Endothelial cell of umbilical vein (primary cell): Measurements from ENCODE around the gene USF3. TPM values are rescaled to one million over a fixed set of nuclear protein-coding genes. Genes with fewer than 3 reads are reported as not detected.

Experiments used
- BruUV-seq: library from RNA; stranded (reverse); fragments of 400-500 nt; replicated peaks from 2 replicates; lab custom pipeline; 2021; lab: Mats Ljungman, UMichigan
- CTCF ChIA-PET: fragments of 300-600, 350-600 bp; sonication (Branson Sonifier 250); formaldehyde crosslinking; loops from one replicate; lab custom pipeline; 2021; ENCODE audit warnings: antibody characterized with exemption, inconsistent platforms; lab: Charles Lee
- POLR2A ChIA-PET: fragments of 300-600, 350-600 bp; sonication (Branson Sonifier 250); formaldehyde crosslinking; loops from one replicate; lab custom pipeline; 2021; ENCODE audit warnings: antibody characterized with exemption, inconsistent platforms; lab: Charles Lee
- DNase-seq: peaks from one replicate; pipeline ENCODE4 v3.0.0-alpha.2; 2011; ENCODE audit warnings: low read depth, low spot score
- FAIRE-seq: peaks from 2 replicates; lab custom pipeline; 2011; peaks lifted over from hg19 to GRCh38; lab: Jason Lieb, UNC
- H2AFZ ChIP-seq: 2 replicates; pipeline ENCODE4 v1.6.0; 2012; ENCODE audit warnings: low read depth, low read length, control low read depth, inconsistent platforms
- H3K27ac ChIP-seq: 2 replicates; pipeline ENCODE4 v1.5.1; 2011; ENCODE audit warnings: low read depth, mild to moderate bottlenecking, control low read depth, low read length, moderate library complexity; ENCODE audit not compliant: insufficient read depth
- H3K27me3 ChIP-seq, 2 experiments: 2 replicates each; pipeline versions ENCODE4 v1.6.0 to v1.6.1; 2011; ENCODE audit warnings: low read length in 2 of 2, mixed read lengths in 1 of 2; ENCODE audit not compliant: control insufficient read depth in 2 of 2, insufficient read depth in 2 of 2
- H3K36me3 ChIP-seq, 2 experiments: 2 replicates in 1 of 2; 3 replicates in 1 of 2; pipeline ENCODE4 v1.5.1; 2011; ENCODE audit warnings: low read length in 2 of 2, mild to moderate bottlenecking in 1 of 2, moderate library complexity in 1 of 2; ENCODE audit not compliant: control insufficient read depth in 2 of 2, insufficient read depth in 2 of 2; ENCODE audit errors: extremely low read depth in 1 of 2
- H3K4me1 ChIP-seq: 3 replicates; pipeline ENCODE4 v1.5.1; 2011; ENCODE audit warnings: mild to moderate bottlenecking, low read length; ENCODE audit not compliant: control insufficient read depth, insufficient read depth; ENCODE audit errors: extremely low read depth
- H3K4me2 ChIP-seq: 2 replicates; pipeline ENCODE4 v1.6.1; 2011; ENCODE audit warnings: low read length, control low read depth, mixed read lengths; ENCODE audit not compliant: insufficient read depth
- H3K4me3 ChIP-seq, 3 experiments: fragments of 200-600 bp in 1 of 3; sonication (generic), shearing (Covaris generic) in 1 of 3; replicated peaks in 1 of 3; 2 replicates each; pipeline ENCODE4 v1.5.1; 2011 to 2016; ENCODE audit warnings: control low read depth in 3 of 3, low read length in 3 of 3, mild to moderate bottlenecking in 2 of 3, inconsistent platforms in 1 of 3, low read depth in 1 of 3, moderate library complexity in 1 of 3; ENCODE audit not compliant: insufficient read depth in 1 of 3
- H3K79me2 ChIP-seq: 2 replicates; pipeline ENCODE4 v1.6.0; 2012; ENCODE audit warnings: low read length, inconsistent platforms; ENCODE audit not compliant: control insufficient read depth, insufficient read depth
- H3K9ac ChIP-seq: replicated peaks from 2 replicates; pipeline ENCODE3; 2011; ENCODE audit warnings: low read length, control low read depth; ENCODE audit not compliant: insufficient read depth; ENCODE audit errors: extremely low read depth
- H3K9me1 ChIP-seq: replicated peaks from 3 replicates; pipeline ENCODE4 v1.6.0; 2011; ENCODE audit warnings: mild to moderate bottlenecking, low read length; ENCODE audit not compliant: control insufficient read depth, insufficient read depth; ENCODE audit errors: extremely low read depth
- H3K9me3 ChIP-seq: replicated peaks from 2 replicates; pipeline ENCODE4 v1.5.1; 2012; ENCODE audit warnings: low read length, inconsistent platforms; ENCODE audit not compliant: control insufficient read depth, insufficient read depth
- H4K20me1 ChIP-seq: replicated peaks from 2 replicates; pipeline ENCODE3; 2011; ENCODE audit warnings: mild to moderate bottlenecking, low read length; ENCODE audit not compliant: control insufficient read depth, insufficient read depth; ENCODE audit errors: extremely low read depth
- CTCF ChIP-seq, 2 donors: IDR thresholded peaks; 1 replicate in 1 of 2; 2 replicates in 1 of 2; pipeline ENCODE4 v1.5.1; 2011; ENCODE audit warnings: low read length in 2 of 2, mild to moderate bottlenecking in 2 of 2, moderate library complexity in 2 of 2, control low read depth in 1 of 2, inconsistent platforms in 1 of 2, low read depth in 1 of 2; ENCODE audit not compliant: insufficient read depth in 1 of 2; ENCODE audit errors: extremely low read depth in 1 of 2
- EZH2 ChIP-seq: IDR thresholded peaks from 2 replicates; pipeline ENCODE4 v1.6.1; 2012; ENCODE audit warnings: borderline replicate concordance, low read depth, mild to moderate bottlenecking, moderate library complexity, low read length, inconsistent platforms; ENCODE audit not compliant: severe bottlenecking
- FOS ChIP-seq: IDR thresholded peaks from 2 replicates; pipeline ENCODE4 v1.6.1; 2011; ENCODE audit warnings: mild to moderate bottlenecking, low read length, moderate library complexity, borderline replicate concordance; ENCODE audit not compliant: insufficient read depth
- dilution Hi-C: fragments of 300-500 bp; cut with MboI; formaldehyde crosslinking; loops from one replicate; pipeline ENCODE4 v1.15.0; 2019; ENCODE audit warnings: low sequenced_read_pairs; ENCODE audit not compliant: extremely low pct_ligation_motif_present
- intact Hi-C: fragments of 100-400 bp; cut with micrococcal nuclease; formaldehyde crosslinking; loops from one replicate; pipeline ENCODE4 v1.10.0; 2022
- polyA plus RNA-seq, 4 experiments: library from polyadenylated mRNA; depleted of rRNA in 3 of 4; stranded (reverse) in 3 of 4; unstranded in 1 of 4; fragments of >200 nt; gene quantifications; 2 replicates each; pipeline versions ENCODE4 v1.2.1 to v1.2.3, GENCODE V29; 2011 to 2012; ENCODE audit warnings: missing spikeins in 1 of 4
- total RNA-seq: library from RNA; stranded (reverse); gene quantifications from 2 replicates; pipeline ENCODE4 v1.2.3, GENCODE V29; 2021
- TF ChIP-seq, protein P1 (sequence below): IDR thresholded peaks from 2 replicates; pipeline ENCODE4 v1.6.1; 2011; ENCODE audit not compliant: insufficient read depth, insufficient read length

Gene USF3
- total and polyA plus RNA-seq, 2 donors (not counting 3 experiments of a cell fraction or from before 2014, with no cell fraction given), result 7.0 to 10.5 TPM

DNA sequence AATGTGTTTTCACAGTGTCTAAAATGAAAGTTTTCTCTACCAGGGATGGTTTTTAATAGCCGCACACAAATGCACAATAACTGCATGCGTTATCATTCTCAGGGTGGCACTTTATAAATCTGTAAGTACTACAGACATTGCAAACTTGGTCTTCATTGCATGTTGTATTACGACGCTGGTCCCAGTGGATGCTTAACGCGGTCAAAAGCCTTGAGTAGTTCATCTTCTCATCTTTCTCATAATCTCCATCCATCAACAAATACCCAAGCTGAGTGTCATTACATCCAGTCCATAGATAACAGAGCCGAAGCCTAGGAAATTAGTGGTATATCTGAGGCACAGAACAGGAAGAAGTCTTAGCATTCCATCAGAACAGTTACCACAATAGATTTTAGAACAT, 72.6 kb downstream of the USF3 start:
- CTCF ChIA-PET, result interaction anchor here (1.4 to 1.9 kb wide), 2 partner anchors 128 to 131 kb away, joined by 5 to 12 read pairs; no protein-coding TSS in a partner anchor
- Histone ChIP-seq H3K36me3 (no peaks in the 10 kb centered on the region), H3K4me2 (no peak overlapping the region), H3K4me1 (peaks cover 4% of the 10 kb centered on the region), H2AFZ (no peak overlapping the region), H4K20me1 (no peaks in the 10 kb centered on the region), H3K79me2 (no peaks in the 10 kb centered on the region), H3K9me3 (no peaks in the 10 kb centered on the region), H3K9me1 (no peaks in the 10 kb centered on the region), H3K9ac (no peak overlapping the region), H3K4me3 (no peak overlapping the region), H3K27ac (no peak overlapping the region), H3K27me3 (peaks cover 19 to 30% of the 10 kb centered on the region in 2 experiments)
- BruUV-seq, result no TSS peak
- intact Hi-C loops, result loop anchor here (10.0 kb wide), 1 partner anchor 289 kb away; no protein-coding TSS in a partner anchor
- TF ChIP-seq CTCF (IDR thresholded peaks at IDR 0.05; ENCODE audit: extremely low read depth in 1 of 2, insufficient read depth in 1 of 2, low read depth in 1 of 2, low read length in 2 of 2) (no peak), FOS (no peak), EZH2 (peak; percentile 52)
- TF ChIP-seq, protein P1, sequence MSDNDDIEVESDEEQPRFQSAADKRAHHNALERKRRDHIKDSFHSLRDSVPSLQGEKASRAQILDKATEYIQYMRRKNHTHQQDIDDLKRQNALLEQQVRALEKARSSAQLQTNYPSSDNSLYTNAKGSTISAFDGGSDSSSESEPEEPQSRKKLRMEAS, result no peak
- dilution Hi-C loops, result no loop called here
- no peak for DNase-seq
- FAIRE-seq, result no peak
- POLR2A ChIA-PET, result no interaction called here

GRCh38 chr3:113623324-113623723, 73.1 kb downstream of the USF3 start:
- peak overlapping the region; percentile 47 for H2AFZ ChIP-seq
- H3K27ac ChIP-seq, result no peak overlapping the region
- CTCF ChIA-PET, result interaction anchor here (1.1 to 1.9 kb wide), 4 partner anchors 13 to 130 kb away, joined by 4 to 12 read pairs (median 5); no protein-coding TSS in a partner anchor

More at GRCh38 chr3:113623324-113623723, 73.1 kb downstream of the USF3 start:
- Histone ChIP-seq H3K27me3 (peaks cover 19 to 30% of the 10 kb centered on the region in 2 experiments), H3K4me2 (peak overlapping the region; percentile 8), H3K79me2 (no peaks in the 10 kb centered on the region), H4K20me1 (no peaks in the 10 kb centered on the region), H3K9me1 (no peaks in the 10 kb centered on the region), H3K4me3 (no peak overlapping the region), H3K9ac (no peak overlapping the region), H3K36me3 (no peaks in the 10 kb centered on the region), H3K9me3 (no peaks in the 10 kb centered on the region), H3K4me1 (peaks cover 4% of the 10 kb centered on the region)
- DNase-seq (no peak), FAIRE-seq (no peak)
- POLR2A ChIA-PET, result no interaction called here
- intact Hi-C loops, result loop anchor here (10.0 kb wide), 1 partner anchor 289 kb away; no protein-coding TSS in a partner anchor
- dilution Hi-C loops, result no loop called here
- TF ChIP-seq CTCF (IDR thresholded peaks at IDR 0.05; ENCODE audit: extremely low read depth in 1 of 2, insufficient read depth in 1 of 2, low read depth in 1 of 2, low read length in 2 of 2) (peak in 1 of 2 donors; percentile 15), EZH2 (no peak)
- no TSS peak for BruUV-seq
